GM19023 (cell line): ENCODE results near the gene MAP4K5.

ENCODE experiments used
- ATAC-seq: cut with Tn5 transposase; IDR thresholded peaks from one replicate; pipeline ENCODE4 v1.9.1; 2021; ENCODE audit warnings: mild to moderate bottlenecking, moderate library complexity; ENCODE audit not compliant: unreplicated experiment

MAP4K5 gene

DNA sequence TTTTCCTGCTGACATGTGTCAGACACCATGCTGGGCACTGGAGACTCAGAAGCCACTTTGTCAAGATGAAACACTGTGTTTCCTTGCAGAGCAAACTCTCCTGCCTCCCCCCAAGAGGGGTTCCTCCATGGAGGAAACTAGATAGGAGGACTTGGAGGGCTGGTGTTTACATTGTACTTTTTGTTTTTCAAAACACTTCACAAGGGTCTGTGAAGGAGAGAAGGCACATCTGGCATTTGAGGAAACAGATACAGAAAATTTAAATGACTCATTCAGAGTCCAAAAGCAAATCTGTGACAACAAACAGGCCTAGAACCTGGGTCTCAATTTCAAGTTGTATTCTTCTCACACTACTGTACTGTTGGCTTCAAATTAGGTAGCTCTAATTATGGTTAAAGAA, 128.9 kb downstream of the MAP4K5 start:
- no peak for ATAC-seq

DNA sequence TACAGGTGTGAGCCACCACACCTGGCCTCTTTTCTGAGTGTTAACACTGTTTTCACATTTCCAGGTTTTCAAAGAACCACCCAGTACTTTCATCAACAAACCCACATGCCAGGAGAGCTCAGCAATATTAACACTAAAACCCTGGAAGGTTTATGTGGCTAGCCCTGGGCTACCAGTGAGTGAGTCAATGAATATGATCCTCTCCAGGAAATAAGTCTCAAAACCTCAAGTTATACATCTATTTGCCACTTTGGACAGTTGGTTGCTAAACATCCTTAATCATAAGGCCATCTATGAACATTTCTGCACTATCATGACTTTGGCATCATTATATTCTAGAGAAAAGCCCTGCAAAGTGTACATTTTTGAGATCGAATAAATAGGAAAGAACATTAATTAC, 129.4 kb downstream of the MAP4K5 start:
- no peak for ATAC-seq

DNA sequence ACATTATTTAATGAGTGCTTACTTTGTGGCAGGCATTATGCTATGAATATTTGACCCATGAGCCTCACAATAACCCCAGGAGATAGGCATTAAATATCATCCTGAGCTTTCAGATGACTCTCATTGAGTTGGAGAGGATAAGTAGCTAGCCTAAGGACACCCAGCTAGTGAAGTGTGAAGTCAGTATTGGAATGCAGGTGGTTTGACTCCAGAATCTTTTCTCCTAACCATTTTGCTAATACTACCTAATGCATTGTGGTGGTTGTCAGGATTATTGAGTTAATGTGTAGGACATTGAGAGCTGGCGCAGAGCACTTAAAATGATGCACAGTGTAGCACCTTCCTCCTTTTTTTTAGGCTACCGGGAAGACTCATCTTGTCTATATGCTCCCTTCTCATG, 131.9 kb downstream of the MAP4K5 start:
- ATAC-seq, result no peak

DNA sequence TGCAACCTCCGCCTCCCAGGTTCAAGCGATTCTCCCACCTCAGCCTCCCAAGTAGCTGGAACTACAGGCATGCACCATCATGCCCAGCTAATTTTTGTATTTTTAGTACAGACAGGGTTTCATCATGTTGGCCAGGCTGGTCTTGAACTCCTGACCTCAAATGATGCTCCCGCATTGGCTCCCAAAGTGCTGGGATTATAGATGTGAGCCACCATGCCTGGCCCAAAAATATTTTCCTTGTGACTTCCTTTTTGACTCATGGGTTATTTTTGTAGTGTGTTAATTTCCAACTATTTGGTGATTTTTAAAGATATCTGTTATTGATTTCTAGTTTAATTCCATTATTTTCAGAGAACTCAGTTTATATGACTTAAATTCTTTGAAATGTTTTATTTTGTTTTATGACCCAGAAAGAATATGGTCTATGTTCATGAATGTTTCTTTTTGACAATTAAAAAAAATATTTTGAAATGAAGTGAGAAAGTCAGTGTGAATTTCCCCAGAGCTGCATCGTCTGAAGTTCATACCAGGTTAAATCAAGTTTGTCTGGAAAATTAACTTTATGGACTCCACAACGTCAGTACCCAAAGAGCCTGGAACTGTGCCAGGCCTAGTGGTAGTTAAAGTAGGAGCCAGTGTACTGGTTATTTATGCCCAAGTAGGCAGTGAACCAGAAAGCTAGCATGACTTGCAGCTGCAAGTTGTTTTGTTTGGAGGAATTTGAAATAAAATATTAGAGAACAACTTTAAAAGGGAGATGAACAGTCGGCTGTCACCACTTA, 132.9 kb downstream of the MAP4K5 start:
- ATAC-seq, result no peak

DNA sequence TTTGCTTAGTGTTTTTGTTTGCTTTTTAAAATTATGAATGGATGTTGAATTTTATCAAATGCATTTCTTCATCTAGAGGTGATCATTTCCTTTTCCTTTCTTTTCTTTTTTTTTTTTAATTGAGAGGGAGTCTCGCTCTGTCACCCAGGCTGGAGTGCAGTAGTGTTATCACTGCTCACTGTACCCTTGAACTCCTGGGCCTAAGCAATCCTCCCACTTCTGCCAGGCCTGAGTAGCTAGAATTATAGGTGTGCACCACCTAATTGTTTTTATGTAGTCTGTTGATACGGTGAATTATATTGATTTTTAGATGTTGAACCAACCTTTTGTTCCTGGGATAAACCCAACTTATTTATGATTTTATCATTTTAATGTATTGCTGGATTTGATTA, 134.2 kb downstream of the MAP4K5 start:
- no peak for ATAC-seq

DNA sequence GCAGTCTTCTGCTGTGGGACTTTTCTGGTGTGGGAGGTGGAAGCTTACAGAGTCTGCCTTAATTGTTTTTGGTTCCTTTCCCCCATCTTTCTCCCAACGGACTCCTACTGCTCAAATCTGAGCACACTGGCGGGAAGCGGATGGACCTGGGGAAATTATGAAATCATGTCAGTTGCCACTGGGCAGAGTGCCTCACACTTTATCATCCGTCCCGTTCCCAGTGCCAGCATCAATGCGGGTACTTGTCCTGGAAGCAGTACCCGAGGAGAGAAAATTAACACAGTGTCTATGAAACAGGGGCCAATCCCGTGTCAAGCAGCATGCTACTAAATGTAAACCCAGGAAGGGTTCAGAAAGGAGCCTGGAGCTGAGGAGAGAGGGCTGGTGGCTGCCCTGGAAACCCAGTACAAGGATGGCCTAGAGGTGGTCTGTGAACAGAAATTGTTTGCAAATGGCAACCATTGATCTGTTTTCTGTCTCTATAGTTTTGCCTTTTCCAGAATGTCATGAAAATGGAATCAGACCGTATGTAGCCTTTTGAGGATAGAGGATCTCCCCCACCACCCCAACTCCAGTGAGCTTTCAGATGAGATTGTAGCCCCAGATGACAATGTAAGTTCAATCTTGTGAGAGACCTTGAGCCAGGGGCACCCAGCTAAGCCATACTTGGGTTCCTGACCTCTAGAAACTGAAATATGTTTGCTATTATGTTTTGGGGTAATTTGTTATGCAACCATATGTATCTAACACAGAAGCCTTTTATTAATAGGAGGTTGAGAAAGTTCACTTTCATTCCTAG, 134.8 kb downstream of the MAP4K5 start:
- ATAC-seq, result no peak

DNA sequence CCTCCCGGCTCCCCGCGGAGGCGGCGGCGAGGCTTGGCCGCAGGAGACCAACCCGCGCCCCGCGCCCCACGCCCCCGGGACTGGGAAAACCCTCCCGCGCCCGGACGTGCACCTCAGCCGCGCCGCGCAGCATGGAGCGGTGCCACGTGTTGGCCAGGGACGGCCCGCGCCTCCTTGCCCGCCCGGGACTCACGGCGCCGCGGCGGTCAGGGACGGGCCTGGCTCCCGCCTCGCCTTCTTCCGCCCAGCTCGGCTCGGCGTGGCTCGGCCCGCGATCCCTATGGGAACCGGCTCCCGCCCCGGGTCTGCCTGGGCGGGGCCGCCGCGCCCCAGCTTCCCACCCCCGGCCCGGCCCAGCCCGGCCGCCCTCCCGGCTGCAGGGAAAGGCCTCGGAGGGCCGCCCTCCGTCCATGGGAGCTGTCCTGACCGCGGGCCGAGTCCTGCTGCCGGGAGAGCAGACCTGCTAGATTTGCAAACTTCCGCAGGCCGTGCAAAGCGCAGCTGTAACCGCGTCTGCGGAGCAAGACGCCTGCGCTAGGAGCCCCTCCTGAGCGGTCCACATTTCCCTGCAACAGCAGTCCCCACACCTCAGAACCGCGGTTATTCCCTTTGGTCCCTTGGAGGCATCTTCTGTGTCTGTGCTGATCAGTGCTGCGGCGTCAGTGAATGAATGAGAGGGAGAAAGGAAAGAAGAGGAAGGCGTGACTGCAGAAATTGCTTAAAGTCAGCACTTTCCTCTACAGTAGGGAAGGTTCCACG, 135.6 kb downstream of the MAP4K5 start, which contains the start of gene CDKL1:
Gene CDKL1, minus strand, starts transcription at position 251 of the 759 bp plus-strand sequence. CDS start 1,013 bp downstream, outside the sequence.
- peak; percentile 51 for ATAC-seq

DNA sequence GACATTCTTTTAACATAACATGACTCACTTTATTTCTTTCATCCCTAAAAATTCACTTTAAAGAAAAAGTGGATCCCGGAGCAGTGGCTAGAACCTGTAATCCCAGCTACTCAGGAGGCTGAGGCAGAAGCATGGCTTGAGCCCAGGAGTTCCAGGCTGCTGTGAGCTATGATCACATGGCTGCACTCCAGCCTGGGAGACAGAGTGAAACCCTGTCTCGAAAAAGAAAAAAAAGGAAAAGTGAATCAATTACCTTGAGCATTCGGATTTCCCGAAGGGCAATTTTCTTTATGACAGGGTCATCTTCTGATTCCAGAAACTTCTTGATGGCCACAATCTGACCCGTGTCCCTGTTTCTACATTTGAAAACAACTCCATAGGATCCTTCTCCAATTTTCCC, 136.9 kb downstream of the MAP4K5 start:
- ATAC-seq, result no peak

DNA sequence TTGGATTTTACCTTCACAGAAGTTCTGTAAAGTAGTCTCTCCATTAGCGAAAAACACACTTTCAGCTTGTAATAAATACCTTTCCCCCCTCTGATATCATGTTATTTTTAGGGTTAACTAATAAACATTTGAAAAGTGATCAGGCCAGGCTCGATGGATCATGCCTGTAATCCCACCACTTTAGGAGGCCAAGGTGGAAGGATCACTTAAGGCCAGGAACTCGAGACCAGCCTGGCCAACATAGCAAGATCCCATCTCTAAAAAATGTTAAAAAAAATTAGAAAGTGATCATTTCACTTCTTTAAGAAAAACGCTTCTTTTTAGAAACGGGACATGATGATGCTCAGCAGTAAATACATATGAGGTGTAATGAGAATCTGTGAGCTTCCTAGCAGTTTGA, 137.7 kb downstream of the MAP4K5 start:
- no peak for ATAC-seq

DNA sequence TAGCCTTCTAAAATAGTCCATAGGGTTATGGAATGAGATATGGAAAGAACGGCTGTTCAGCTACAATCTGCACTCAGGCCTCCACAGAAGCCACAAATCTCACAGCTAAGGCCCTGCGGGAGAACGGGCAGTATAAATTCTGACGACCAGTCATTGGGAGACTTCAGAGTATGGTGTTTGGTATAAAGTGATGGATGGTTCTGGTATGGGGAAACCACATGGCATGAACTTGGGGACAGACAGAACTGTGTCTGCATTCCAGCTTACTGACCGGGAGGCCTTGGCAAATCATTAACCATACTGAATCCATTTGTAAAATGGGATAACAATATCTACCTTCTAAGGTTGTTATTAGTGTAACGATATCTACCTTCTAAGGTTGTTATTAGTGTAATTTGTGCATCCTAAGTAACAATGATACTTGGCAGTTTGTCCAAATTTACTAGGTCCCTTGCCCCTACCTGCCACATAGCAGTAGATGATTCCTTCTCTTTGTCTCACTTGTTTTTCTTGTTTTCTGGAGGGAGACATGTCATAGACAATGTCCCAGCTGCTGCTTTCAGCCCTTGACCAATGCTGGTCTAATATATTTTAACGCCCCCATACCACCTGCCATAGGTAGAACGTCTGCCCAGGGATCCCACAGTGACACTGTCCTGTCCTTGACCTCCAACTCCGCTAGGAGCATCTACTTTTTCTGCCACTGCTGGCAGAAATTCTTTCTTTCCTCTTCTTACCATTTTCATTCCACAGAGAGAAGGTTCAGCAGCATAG, 142.5 kb downstream of the MAP4K5 start:
- ATAC-seq, result no peak

DNA sequence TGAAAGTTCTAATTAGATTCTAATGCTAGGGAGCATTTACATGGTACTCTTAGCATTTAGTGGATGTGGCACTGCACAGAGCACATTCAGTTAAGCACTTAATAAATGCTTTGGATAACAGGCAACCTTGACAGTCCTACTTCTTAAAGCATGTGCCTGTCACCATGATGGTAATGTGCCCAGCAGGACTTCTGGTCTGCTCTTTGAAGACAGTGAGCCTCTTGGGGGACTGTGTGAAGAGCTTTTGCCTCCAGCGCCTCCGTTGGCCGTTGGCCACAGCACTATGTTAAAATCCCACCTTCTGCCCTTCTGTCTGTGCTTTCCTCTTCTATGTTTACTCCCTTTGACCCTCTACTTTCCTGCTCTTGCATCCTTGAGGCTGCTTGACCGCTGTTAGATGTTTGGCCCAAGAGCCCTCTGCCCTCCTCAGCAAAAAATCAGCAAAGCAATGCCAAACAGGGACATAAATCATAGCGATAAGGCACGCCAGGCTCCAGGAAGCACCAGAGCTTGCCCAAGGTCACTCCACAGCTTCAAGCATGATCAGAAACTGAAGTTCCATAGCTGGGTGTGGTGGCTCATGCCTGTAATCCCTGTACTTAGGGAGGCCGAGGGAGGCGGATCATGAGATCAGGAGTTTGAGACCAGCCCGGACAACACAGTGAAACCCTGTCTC, 144.0 kb downstream of the MAP4K5 start:
- ATAC-seq, result no peak

DNA sequence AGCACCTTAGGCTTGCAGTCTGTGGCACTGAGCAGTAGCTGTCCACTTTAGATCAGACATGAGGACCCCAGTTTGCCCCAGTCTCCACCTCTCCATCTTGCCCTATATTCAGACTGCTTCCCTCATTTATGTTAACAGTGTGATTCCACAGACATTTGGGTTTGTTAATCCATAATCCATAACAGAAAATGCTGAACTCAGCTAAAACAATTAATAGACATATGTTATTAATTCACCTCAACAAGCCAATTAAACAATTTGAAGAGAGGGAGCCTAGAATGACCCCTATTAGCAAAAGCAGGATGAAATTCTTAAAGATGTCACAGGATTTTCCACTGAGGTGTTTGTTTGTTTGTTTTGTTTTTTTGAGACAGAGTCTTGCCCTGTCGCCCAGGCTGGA, 144.8 kb downstream of the MAP4K5 start:
- ATAC-seq, result no peak

DNA sequence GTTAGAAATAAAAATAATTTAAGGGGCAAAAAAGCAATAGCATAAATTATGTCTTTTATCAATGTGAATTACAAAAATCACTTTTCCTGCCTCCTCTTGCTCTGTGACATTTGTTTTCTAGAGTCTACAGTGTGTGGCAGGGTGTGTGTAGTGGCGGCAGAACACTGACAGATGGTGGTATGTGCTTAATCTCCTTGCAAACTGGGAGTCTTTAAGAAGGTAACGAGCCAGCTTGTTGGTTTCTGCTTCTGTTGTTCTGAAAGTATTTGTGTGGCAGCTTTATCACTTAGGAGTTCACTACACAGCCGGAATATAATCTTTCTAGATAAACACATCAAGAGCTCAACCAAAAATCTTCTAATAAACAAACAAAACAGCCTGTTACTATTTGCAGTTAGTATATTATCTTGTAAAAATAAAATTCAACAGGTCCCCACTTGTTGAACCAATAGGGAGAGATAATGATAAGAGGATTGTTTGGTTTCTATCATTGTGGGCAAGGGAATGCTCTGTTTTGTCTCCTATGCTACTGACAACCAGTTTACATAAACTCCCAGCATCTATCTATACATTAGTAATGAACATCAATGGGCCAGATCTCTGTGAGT, 148.6 kb downstream of the MAP4K5 start:
- ATAC-seq, result no peak

DNA sequence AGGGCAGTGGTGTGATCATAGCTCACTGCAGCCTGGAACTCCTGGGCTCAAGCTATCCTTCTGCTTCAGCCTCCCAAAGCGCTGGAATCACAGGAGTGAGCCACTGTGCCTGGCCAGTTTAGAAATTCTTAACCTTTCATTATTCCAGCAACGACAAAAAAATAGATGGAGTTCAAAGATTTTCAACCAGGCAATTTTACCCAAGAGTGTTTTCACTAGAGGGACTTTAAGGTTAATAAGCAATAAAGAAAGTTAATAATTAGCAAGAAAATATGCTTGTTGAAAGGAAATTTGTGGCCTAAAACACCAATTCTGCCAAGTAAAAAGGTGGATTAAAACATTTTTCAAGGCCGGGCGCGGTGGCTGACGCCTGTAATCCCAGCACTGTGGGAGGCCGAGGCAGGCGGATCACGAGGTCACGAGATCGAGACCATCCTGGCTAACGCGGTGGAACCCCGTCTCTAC, 150.5 kb downstream of the MAP4K5 start:
- no peak for ATAC-seq

DNA sequence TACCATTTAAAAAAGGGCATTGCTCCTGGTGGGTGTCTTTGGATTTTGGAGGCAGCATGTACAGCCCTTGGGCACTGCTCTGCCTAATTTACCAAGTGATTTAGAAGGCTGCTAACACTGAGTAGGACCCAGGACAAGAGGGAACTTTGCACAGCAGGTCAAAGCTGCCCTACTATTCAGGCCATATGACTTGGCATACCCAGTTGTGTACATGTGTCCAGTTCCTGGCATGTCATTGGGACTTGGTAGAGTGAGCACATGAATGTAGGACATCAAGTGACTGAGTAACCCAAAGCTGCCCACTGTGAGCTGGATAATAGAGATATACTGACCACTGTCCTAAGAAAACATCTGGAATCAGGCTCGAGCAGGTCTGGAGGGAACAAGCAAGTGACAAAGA, 151.4 kb downstream of the MAP4K5 start:
- no peak for ATAC-seq

DNA sequence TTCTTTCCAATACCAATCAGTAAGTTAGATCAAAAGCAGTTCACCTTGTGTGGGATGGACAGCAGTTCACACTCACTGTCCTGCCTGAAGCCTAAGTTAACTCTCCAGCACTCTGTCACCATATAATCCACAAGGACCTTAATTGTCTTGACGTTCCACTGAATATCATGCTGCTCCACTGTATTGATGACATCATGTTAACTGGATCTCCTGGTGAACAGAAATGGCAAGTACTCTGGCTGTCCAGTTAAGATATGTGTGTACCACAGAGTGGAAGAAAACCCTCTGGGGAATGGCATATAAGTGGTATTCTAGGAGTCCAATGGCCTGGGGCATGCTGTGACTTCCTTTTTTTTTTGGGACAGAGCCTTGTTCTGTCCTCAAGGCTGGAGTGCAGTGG, 151.9 kb downstream of the MAP4K5 start:
- ATAC-seq, result no peak

DNA sequence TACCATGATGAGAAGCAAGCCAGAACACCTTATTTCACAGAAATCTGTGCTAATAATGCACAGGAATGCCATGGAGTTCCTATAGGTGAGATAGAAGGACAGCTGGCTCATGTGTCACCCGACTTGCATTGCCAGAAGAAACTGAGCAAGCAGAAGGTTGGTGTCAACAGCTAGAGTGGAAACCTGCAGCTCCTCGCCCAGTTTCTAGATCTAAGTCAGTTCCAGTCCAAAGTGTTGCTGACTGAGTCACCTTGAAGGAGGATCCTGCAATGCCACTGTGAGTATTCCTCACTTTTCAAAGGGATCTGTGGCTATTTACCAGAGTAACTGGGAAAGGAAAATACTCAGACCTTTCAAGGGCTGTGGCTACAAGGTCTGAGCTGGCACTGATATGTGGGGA, 152.8 kb downstream of the MAP4K5 start:
- no peak for ATAC-seq

DNA sequence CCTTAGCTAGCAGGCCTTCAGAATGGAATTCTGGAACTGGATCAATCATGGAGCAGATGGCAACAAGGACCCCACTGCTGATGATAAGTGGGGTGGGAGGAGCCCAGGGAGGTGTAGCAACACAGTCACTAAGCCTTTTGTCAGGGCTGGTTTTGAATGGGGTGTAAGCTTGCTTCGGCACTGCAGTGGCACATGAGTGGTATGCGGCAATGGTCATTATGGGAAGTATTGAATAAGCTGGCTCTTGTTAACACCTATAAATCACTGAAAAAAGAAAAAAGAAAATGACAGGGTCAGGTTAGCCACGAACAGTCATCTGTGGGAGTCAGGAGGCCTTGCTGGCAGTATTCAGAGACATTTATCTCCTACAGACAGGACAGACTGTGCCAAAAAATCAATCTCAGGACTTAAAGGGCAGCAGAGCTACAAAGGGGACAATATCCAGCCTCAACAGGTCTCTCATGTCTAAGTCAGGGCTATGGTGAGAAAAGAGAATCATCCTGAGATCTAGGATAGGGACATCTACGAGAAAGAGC, 154.8 kb downstream of the MAP4K5 start:
- ATAC-seq, result no peak

DNA sequence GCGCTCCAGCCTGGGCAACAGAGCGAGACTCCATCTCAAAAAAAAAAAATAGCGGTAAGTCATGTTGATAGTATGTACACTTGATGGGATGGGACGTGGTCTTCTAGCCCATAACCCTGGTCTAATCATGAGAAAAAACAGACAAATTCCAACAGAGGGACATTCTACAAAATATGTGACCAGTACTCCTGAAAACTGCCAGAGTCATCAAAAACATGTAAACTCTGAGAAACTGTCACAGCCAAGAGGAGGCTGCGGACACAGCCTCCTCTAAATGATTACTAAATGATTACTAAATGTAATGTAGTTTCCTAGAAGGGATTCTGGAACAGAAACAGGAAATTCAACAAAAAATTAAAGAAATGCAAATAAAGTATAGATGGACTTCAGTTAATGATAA, 156.6 kb downstream of the MAP4K5 start:
- no peak for ATAC-seq
